H4 (cell line): ENCODE measurements around the gene CALCA. TPM values are rescaled to one million over a fixed set of nuclear protein-coding genes. Genes with fewer than 3 reads are reported as not detected.

Experiments used
- DNase-seq: peaks from one replicate; pipeline ENCODE4 v3.0.0-alpha.2; 2015; ENCODE audit warnings: low spot score
- total RNA-seq: library from RNA; depleted of rRNA; stranded (reverse); fragments of >200 nt; shearing (Covaris generic); gene quantifications from 2 replicates; pipeline ENCODE4 v1.2.3, GENCODE V29; 2014; rRNA removed

Gene CALCA
- total RNA-seq, 1 experiment from 2014 or later = 0.14 TPM

DNA sequence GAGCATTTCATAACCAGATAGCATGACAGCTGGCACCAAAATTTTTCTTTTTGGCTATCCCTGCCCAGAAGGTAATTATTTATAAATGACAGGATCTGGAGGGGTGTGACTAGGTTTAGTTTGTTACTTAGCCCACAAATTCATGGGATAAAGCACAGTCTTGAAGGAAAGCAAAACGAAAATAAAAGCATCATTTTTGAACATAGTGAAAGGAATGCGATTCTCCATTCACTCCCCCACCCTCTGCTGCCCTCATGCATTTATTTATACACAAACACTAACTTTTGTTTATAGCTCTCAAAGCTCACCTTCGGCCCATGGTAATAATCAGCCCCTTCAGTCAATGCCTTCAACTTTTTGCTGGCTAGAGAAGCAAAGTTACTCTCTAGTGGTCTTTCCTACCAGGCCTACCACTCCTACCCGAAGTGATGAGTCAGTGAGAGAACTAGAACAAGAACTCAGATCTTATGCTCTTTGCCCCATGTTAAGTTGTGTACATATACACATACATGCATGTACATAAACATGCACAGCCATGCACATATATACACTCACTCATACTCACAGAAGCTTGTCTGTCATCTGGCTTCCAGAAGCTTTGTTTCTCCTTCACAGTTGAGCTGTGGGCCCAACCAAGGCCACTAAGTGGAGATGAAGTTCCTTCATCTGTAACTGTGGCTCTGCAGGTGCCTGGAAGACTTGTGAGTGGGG lies 22.6 kb downstream of the CALCA start:
- no peak for DNase-seq

GRCh38 chr11:14942745-14943144 lies 29.4 kb downstream of the CALCA start:
- no peak for DNase-seq

DNA sequence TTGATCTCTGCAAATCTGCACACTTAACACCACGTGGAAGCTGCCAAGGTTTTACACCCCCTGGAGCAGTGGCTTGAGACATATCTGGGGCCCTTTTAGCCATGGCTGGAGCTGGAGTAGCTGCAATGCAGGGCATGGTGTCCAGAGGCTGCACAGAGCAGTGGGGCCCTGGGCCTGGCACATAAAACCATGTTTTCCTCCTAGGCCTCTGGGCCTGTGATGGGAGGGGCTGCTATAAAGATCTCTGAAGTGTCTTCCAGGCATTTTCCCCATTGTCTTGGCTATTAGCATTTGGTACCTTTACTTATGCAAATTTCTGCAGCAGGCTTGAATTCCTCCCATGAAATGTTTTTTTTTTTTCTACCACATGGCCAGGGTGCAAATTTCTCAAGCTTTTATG lies 33.2 kb downstream of the CALCA start:
- no peak for DNase-seq

DNA sequence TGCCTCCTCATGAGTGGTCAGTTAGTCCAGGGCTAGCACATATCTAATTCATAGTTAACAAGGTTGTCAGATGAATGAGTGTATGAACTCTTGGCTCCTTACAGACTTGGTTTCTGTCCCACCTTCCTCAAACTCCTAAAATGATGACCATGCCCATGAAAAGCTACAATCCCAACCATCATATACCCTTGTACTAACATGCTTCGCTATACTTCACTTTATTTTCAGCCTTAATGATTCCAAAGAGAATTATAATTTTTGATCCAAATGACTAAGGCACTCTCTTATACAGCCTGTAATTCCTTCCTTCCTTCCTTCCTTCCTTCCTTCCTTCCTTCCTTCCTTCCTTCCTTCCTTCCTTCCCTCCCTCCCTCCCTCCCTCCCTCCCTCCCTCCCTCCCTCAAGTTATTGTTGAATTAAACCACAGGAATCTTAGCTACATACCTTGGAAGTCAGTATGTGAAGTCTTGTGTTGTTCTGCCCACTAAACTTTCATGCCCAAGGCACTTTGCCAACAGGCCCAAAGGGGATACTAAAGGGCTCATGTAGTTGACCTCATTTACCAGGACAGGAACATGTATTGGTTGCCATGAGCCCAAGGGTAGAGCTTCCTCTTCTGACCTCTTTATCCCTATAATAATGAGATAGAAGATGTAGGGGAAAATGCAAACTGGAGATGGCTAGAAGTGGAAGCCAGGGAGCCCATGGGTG lies 37.4 kb downstream of the CALCA start:
- no peak for DNase-seq

- DNase-seq = no peak
Observed at GRCh38 chr11:14932447-14932846, 39.7 kb downstream of the CALCA start.

DNA sequence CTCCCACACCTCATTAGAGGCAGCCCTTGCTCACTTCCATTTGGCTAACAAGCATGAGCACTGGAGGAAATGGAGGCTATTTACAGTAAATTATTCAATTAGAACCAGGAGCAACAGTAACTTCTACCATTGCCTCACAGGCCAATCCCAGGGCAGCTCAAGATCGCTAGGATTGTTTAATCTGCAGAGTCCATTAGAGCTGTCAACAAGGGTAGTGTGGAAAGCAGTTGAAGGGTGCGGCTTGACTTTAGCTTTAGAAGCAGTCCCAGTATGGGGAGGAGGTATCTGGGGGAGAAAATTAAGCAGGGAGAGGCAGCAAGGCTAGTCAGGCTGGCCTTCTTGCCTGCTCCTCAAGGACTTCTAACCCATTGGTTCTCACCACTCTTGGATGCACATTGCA lies 41.8 kb downstream of the CALCA start:
- DNase-seq = no peak

GRCh38 chr11:14927146-14927545 lies 45.0 kb downstream of the CALCA start:
- DNase-seq = peak; percentile 42

DNA sequence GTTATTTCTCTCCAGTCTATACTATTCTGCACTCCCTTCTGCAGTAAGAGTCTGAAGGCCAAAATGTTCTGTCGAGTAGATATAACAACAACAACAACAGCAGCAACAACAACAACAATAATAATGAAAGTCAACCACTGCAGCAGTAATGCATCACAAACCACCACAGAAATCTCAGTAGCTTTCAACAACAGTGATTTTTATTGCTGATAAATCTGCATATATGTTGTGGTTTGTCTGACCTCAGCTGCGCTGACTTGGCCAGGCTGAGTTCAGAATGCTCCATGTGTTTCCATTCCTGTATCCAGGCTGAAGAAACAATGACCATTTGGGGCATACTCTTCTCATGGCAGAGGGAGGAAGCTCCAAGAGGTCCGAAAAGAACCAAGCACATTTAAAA lies 47.8 kb downstream of the CALCA start:
- DNase-seq = no peak

Other genes with a start within 250 kb of the CALCA start
- gene CYP2R1, start 80.1 kb downstream of the CALCA start, total RNA-seq = 17.8 and 22.9 TPM in 2 replicates
- gene CALCB, start 101.2 kb upstream of the CALCA start, total RNA-seq = 0.08 and 0.81 TPM in 2 replicates
- 0.23 TPM in 1 of 2 replicates, not detected in the other for gene INSC, start 142.6 kb upstream of the CALCA start, total RNA-seq